C4-2B (cell line): ENCODE data around the gene GPR42.

ENCODE experiments used
- CTCF ChIP-seq: fragments of 450-650 bp; conservative IDR thresholded peaks from 2 replicates; pipeline ENCODE4 v1.5.1; 2017; ENCODE audit warnings: mild to moderate bottlenecking
- ZFX ChIP-seq: fragments of 450-650 bp; IDR thresholded peaks from 2 replicates; pipeline ENCODE4 v1.6.1; 2017

GRCh38 chr19:35378356-35378755, 7.5 kb downstream of the GPR42 start:
- TF ChIP-seq CTCF, result no peak
- no peak for TF ChIP-seq ZFX
